Measurements from ENCODE around the gene RBP7.
A peak's percentile ranks its signal among the peaks of the same experiment; 100 is the strongest.
"Not testable (repeated sequence)": the region's sequence is repeated elsewhere in the genome, so short reads cannot be mapped to it uniquely, and the experiment has no call there.

RBP7 gene

DNA sequence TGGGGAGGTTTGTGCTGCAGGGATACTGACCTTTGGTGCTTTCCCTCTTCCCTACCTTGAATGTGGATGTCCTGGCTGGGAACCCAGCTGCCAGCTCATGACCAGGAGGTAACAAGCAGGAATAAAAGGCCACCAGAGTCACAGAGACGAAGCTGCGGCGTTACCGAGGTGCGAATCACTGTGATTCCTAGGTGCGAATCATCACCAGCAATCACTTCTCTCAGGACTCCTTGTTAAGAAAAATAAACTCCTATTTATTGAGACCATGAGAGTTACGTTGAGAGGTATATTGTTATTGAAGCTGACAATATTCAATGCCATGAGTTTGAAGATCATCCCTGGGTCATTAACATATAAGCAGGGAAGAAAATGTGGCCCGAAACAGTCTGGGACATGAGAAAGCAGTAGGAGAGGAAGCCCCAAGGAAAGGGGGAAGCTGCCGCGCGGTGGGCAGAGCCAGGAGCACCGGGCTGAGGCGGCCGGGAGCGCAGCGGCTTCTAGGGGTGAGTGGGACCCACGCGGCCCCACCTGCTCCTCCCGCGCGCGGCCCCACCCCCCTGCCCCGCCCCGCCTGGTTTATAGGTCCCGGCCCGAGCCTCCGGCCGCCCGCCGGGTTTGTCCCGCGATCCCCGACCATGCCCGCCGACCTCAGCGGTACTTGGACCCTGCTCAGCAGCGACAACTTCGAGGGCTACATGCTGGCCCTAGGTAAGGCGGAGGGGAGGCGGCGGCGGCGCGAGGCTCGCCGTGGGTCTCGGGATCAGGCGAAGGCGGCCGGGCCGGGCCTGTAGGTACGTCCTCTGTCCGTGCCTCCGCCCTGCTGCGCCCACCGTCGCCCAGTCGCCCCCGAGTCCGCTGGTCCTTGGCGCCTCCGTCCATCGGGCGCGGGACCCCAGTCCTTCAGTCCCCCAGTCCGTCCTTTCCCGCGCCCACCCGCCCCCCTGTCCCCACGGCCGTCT is at the start of gene RBP7:
Gene RBP7, plus strand, starts transcription at position 605 of the 959 bp plus-strand sequence. Its CDS starts 31 bp downstream, at position 636.
- peak; percentile 46 for DNase-seq (ENCODE audit: low spot score)

- DNase-seq (ENCODE audit: low spot score): no peak
Observed at GRCh38 chr1:9957726-9958125, 39.3 kb upstream of the RBP7 start.

GRCh38 chr1:9960011-9960410 is 37.0 kb upstream of the RBP7 start:
- no peak for DNase-seq (ENCODE audit: low spot score)

- peak; percentile 69 for DNase-seq (ENCODE audit: low spot score)
Observed at GRCh38 chr1:9960706-9961562, 36.1 kb upstream of the RBP7 start.

- DNase-seq (ENCODE audit: low spot score): no peak
Observed at GRCh38 chr1:9984253-9984652, 12.8 kb upstream of the RBP7 start.

- DNase-seq (ENCODE audit: low spot score): no peak
Observed at GRCh38 chr1:9985001-9985400, 12.0 kb upstream of the RBP7 start.

DNA sequence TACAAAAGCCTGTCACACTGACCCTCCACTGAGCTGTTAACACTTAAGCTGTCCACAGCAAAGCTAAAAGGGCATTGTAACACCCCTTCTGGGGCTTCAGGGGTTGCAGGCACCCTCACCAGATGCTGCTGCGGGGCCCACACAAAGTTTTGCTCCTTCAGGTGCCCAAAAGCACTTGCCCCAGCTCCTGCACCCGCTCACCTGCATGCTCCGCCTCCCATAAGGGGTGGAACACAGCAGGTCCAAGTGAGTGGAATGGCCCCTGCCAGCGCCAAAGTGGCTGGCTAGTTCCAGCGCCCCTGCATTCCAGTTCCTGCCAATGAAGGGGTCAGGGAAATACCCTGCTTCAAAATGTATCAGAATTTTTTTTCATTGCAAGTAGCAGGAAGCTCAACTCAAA is 7.3 kb upstream of the RBP7 start:
- no peak for DNase-seq (ENCODE audit: low spot score)

DNA sequence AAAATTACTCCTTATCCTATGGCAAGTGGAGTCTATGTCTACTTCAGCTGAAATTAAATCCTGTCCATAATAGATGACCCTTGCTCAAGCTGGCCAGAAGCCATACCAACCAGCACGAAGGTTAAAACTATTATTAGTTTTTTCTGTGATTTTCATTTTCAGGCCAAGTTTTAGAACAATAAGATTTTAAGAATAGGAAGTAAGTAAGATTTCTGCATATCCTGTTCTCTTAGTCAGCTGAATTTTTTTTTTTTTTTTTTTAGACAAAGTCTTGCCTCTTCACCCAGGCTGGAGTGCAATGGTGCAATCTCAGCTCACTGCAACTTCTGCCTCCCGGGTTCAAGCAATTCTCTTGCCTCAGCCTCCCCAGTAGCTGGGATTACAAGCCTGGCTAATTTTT is 6.1 kb upstream of the RBP7 start:
- no peak for DNase-seq (ENCODE audit: low spot score)

- no peak for DNase-seq (ENCODE audit: low spot score)
Observed at GRCh38 chr1:9992910-9993309, 4.1 kb upstream of the RBP7 start.

DNA sequence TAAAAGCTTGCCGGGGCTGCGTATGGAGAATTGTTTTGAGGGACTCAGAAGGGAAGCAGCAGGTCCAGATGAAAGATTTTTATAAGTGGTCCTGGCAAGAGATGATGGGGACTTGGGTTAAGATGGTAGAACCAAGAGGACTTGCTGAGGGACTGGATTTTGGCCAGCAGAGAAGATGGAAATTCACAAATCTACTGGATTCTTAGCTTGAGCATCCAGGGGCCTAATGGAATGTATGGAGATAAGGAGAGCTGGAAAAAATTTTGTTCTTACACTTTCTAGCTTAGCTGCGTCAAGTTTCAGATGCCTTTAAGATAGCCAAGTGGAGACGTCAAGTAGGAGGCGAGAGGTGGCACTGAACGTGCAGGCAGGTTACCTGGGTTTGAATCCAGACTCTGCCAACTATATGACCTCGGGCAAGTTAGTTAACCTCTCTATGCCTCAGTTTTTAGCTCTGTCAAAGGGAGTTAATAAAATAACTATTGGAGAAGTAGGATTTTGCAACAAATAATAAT is 3.4 kb upstream of the RBP7 start:
- DNase-seq (ENCODE audit: low spot score): no peak

- no peak for DNase-seq (ENCODE audit: low spot score)
Observed at GRCh38 chr1:10001016-10001665, 4.1 kb downstream of the RBP7 start.

DNA sequence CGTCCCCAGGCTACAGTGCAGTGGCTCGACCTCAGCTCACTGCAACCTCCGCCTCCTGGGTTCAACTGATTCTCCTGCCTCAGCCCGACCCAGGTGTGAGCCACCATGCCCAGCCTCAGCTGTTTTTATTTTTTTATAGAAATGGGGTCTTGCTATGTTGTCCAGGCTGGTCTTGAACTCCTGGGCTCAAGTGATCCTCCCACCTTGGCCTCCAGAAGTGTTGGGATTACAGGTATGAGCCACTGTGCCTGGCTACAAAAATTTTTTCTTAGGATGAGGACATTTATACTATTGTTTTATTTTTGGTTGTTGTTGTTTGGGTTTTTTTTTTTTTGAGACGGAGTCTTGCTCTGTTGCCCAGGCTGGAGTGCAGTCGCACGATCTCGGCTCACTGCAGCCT is 8.2 kb downstream of the RBP7 start:
- not testable (repeated sequence) for DNase-seq (ENCODE audit: low spot score)

DNA sequence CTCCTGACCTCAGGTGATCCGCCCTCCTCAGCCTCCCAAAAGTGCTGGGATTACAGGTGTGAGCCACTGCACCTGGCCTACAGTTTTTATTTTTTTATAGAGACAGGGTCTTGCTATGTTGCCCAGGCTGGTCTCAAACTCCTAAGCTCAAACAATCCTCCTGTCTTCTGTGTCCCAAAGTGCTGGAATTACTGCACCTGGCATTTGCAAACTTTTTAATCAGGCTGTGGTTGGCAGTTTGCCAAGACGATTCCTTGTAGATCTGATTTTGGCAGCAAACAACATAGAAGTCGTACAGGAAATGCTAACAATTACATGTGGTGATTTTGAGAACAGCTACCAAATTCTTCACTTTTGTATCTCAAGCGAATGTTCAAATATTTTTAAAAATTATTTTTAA is 10.1 kb downstream of the RBP7 start:
- no peak for DNase-seq (ENCODE audit: low spot score)

- no peak for DNase-seq (ENCODE audit: low spot score)
Observed at GRCh38 chr1:10014016-10014415, 17.0 kb downstream of the RBP7 start.

GRCh38 chr1:10019561-10019960 is 22.5 kb downstream of the RBP7 start:
- DNase-seq (ENCODE audit: low spot score): no peak

DNA sequence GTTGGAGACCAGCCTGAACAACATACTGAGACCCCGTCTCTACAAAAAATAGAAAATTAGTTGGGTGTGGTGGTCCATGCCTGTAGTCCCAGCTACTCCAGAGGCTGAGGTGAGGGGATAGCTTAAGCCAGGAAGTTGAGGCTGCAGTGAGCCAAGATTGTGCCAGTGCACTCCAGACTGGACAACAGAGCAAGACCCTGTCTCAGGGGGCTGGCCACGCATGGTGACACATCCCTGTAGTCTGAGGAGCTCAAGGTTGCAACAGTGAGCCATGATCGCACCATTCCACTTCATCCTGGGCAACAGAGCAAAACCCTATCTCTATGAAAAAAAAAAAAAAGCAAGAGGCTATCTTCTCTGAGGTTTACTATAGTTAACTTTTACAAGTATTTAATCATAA is 23.1 kb downstream of the RBP7 start:
- DNase-seq (ENCODE audit: low spot score): no peak

DNA sequence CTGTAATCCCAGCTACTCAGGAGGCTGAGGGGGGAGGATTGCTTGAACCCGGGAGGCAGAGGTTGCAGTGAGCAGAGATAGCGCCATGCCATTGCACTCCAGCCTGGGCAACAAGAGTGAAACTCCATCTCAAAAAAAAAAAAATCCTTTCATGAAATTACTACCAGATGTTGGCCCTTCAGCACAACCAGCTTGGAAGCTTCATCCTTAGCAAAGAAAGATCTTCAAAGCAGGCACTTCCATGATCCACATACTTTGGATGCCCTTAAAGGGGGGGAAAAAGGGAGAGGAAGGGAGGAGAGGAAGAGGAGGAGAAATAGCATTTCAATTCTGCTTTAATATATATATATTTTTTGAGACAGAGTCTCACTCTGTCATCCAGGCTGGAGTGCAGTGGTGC is 23.6 kb downstream of the RBP7 start:
- DNase-seq (ENCODE audit: low spot score): not testable (repeated sequence)

DNA sequence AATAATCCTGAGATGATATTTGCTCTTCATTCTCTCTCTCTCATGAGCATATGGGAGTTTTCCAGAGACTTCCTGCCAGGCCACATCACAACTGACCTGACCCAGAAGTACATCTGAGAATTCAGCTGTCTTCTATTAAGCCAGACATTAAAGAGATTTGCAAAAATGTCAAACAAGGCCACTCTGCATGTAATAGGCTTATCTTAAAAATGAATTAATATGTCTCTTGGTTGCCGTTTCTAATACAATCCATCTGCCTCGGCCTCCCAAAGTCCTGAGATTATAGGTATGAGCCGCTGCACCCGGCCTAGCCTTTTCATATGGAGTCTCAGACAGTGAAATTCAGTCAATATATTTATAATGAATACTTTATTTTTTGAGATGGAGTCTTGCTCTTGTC is 25.0 kb downstream of the RBP7 start:
- not testable (repeated sequence) for DNase-seq (ENCODE audit: low spot score)

DNA sequence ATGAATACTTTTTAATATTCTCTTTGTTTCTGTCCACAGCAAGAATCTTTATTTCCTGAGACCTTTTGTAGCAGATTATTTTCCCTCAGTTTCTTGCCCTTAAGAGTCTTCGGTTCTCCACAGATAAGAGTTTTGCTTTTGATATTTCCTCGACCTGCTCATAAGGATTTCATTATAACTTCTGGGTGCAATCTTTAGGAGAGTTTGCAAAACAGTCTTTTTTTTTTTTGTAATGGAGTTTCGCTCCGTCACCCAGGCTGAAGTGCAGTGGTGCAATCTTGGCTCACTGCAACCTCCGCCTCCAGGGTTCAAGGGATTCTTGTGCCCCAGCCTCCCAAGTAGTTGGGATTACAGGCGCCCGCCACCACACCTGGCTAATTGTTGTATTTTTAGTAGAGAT is 25.6 kb downstream of the RBP7 start:
- no peak for DNase-seq (ENCODE audit: low spot score)

- no peak for DNase-seq (ENCODE audit: low spot score)
Observed at GRCh38 chr1:10025354-10025753, 28.3 kb downstream of the RBP7 start.

DNA sequence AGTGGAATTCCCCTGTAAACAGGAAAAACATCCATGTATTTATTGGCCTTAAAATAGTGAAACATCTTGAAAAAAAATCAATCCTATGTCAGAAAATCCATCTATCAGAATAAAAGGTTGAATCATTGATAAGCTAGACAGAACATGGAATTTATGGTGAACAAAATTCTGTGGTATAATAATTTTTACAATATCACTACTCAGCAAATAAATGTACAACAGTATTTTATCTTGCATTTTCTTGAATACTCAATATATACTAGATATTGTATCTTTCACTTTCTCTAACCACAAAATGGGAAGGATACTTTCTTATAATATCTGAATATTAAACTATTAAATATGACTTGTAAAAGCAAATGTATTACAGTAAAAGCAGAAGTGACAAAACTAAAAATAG is 30.0 kb downstream of the RBP7 start:
- DNase-seq (ENCODE audit: low spot score): no peak

DNA sequence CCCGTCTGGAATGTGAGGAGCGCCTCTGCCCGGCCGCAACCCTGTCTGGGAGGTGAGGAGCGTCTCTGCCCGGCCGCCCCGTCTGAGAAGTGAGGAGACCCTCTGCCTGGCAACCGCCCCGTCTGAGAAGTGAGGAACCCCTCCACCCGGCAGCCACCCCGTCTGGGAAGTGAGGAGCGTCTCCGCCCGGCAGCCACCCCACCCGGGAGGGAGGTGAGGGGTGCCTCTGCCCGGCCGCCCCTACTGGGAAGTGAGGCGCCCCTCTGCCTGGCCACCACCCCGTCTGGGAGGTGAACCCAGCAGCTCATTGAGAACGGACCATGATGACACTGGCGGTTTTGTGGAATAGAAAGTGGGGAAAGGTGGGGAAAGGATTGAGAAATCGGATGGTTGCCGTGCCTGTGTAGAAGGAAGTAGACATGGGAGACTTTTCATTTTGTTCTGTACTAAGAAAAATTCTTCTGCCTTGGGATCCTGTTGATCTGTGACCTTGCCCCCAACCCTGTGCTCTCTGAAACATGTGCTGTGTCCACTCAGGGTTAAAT is 32.0 kb downstream of the RBP7 start:
- not testable (repeated sequence) for DNase-seq (ENCODE audit: low spot score)

Data from germinal center (tissue), 1 donor.